ENCODE data around the gene PREB.

Gene PREB

GRCh38 chr2:27086724-27087593 is 47.5 kb downstream of the PREB start, which contains the start of gene KHK:
Gene KHK, plus strand, starts transcription at chr2:27086772. Its CDS starts 488 bp downstream, at chr2:27087260.
- TF ChIP-seq GATA3 (IDR thresholded peaks at IDR 0.05; ENCODE audit: low read depth, low read length) (no peak), GATA2 (IDR thresholded peaks at IDR 0.05; ENCODE audit: low read depth, low read length) (no peak)

GRCh38 chr2:27086090-27086723 is 48.2 kb downstream of the PREB start:
- TF ChIP-seq GATA2 (IDR thresholded peaks at IDR 0.05; ENCODE audit: low read depth, low read length) (no peak), GATA3 (IDR thresholded peaks at IDR 0.05; ENCODE audit: low read depth, low read length) (no peak)

DNA sequence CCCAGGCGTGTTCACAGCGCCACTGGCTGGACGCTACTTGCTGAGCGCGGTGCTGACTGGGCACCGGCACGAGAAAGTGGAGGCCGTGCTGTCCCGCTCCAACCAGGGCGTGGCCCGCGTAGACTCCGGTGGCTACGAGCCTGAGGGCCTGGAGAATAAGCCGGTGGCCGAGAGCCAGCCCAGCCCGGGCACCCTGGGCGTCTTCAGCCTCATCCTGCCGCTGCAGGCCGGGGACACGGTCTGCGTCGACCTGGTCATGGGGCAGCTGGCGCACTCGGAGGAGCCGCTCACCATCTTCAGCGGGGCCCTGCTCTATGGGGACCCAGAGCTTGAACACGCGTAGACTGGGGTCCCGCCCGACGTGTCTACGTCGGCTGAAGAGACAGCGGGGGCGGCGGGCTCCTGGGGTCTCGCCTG is 48.8 kb downstream of the PREB start:
- TF ChIP-seq GATA2 (IDR thresholded peaks at IDR 0.05; ENCODE audit: low read depth, low read length), result no peak
- no peak for TF ChIP-seq GATA3 (IDR thresholded peaks at IDR 0.05; ENCODE audit: low read depth, low read length)

DNA sequence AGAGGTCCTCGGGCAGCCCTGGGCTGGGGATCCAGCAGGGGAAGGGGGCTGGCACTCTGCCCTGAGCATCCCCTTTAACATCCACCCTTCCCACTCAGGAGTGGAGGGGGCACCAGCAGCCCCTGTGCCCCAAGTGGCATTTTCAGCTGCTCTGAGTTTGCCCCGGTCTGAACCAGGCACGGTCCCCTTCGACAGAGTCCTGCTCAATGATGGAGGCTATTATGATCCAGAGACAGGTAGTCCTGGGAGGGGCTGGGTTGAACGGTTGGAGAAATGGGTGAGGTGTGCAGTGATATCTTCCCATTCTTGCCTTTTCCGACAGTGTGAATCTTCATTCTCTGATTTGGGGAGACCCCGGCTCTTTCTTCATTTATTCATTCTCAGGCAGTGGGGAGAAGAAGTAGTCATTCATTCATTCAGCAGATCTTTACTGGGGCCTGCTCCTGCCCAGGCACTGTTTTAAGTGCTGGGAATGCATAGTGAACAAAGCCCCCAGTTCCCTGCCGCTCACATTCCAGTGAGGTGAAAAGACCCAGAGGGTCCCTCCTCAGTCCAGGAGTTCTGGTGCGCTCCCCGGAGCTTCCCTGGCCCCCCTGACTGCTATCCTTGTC is 49.3 kb downstream of the PREB start:
- TF ChIP-seq GATA3 (IDR thresholded peaks at IDR 0.05; ENCODE audit: low read depth, low read length), result no peak
- no peak for TF ChIP-seq GATA2 (IDR thresholded peaks at IDR 0.05; ENCODE audit: low read depth, low read length)

- TF ChIP-seq GATA2 (IDR thresholded peaks at IDR 0.05; ENCODE audit: low read depth, low read length) (no peak), GATA3 (IDR thresholded peaks at IDR 0.05; ENCODE audit: low read depth, low read length) (no peak)
Observed at GRCh38 chr2:27084297-27085061, 50.0 kb downstream of the PREB start.

DNA sequence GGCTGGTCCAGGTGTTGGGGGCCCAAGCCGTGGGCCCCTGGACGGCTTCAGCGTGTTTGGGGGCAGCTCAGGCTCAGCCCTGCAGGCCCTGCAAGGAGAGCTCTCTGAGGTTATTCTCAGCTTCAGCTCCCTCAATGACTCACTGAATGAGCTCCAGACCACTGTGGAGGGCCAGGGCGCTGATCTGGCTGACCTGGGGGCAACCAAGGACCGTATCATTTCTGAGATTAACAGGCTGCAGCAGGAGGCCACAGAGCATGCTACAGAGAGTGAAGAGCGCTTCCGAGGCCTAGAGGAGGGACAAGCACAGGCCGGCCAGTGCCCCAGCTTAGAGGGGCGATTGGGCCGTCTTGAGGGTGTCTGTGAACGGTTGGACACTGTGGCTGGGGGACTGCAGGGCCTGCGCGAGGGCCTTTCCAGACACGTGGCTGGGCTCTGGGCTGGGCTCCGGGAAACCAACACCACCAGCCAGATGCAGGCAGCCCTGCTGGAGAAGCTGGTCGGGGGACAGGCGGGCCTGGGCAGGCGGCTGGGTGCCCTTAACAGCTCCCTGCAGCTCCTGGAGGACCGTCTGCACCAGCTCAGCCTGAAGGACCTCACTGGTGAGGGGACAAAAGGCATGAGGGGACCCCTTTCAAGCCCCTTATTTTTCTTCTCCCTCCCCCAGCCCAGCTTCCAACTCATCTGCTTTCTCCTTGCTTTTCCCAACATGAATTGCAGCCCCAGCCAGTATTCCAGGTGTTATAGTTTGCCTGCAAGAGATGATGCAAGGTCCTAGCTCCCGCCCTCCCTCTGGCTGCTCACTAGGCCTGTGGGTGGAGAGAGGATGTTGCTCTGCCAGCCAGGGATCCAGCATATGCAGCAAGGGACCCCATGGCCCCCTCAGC is 50.8 kb downstream of the PREB start:
- TF ChIP-seq GATA2 (IDR thresholded peaks at IDR 0.05; ENCODE audit: low read depth, low read length) (no peak), GATA3 (IDR thresholded peaks at IDR 0.05; ENCODE audit: low read depth, low read length) (no peak)

GRCh38 chr2:27082773-27083409 is 51.5 kb downstream of the PREB start:
- TF ChIP-seq GATA2 (IDR thresholded peaks at IDR 0.05; ENCODE audit: low read depth, low read length) (no peak), GATA3 (IDR thresholded peaks at IDR 0.05; ENCODE audit: low read depth, low read length) (no peak)

GRCh38 chr2:27081984-27082772 is 52.3 kb downstream of the PREB start:
- TF ChIP-seq GATA2 (IDR thresholded peaks at IDR 0.05; ENCODE audit: low read depth, low read length), result no peak
- no peak for TF ChIP-seq GATA3 (IDR thresholded peaks at IDR 0.05; ENCODE audit: low read depth, low read length)
